ENCODE measurements around the gene CPSF6. TPM values are rescaled to one million over a fixed set of nuclear protein-coding genes. Genes with fewer than 3 reads are reported as not detected.

CPSF6 gene
- total and polyA plus RNA-seq, 2 experiments from 2014 or later, result 19.6 to 63.4 TPM

- Histone ChIP-seq H3K9ac (peak overlapping the region; percentile 36), H3K4me3 (peak overlapping the region; percentile 61), H3K4me1 (ENCODE audit: insufficient read depth) (peaks cover 11% of the 10 kb centered on the region), H3K27ac (no peak overlapping the region), H3F3A (ENCODE audit: insufficient read depth) (peaks cover 7% of the 10 kb centered on the region; the same call in 1 of the 2 replicates), H3K9me2 (ENCODE audit: insufficient read depth) (no peaks in the 10 kb centered on the region), H3K36me3 (ENCODE audit: low read depth) (no peaks in the 10 kb centered on the region), H3K79me2 (ENCODE audit: insufficient read depth) (no peaks in the 10 kb centered on the region), H4K20me1 (ENCODE audit: insufficient read depth) (no peaks in the 10 kb centered on the region), H3K9me3 (ENCODE audit: low read depth) (no peaks in the 10 kb centered on the region), H3K4me2 (ENCODE audit: unreplicated experiment) (peak overlapping the region; percentile 77), H3K27me3 (replicated peaks; ENCODE audit: insufficient read depth) (no peaks in the 10 kb centered on the region), H2AFZ (peak overlapping the region; percentile 48)
- TF ChIP-seq EZH2 (IDR thresholded peaks at IDR 0.05; ENCODE audit: insufficient read depth, poor library complexity, severe bottlenecking), result no peak
- TF ChIP-seq EZH2phosphoT487 (IDR thresholded peaks at IDR 0.05; ENCODE audit: insufficient read depth, low read depth), result no peak
- WGBS, 2 experiments (ENCODE audit: low coverage in 1 of 2, low lambda C conversion rate in 2 of 2, missing lambda C conversion rate in 2 of 2), result 6 to 7% methylated on average over 18 to 19 of the region's 19 CpGs
- DNase-seq, result peak; percentile 86
- in situ Hi-C loops (cut with MboI), result no loop called here
Measured at GRCh38 chr12:69284131-69284530, 44.8 kb downstream of the CPSF6 start.

GRCh38 chr12:69287556-69287955, 48.2 kb downstream of the CPSF6 start:
- Histone ChIP-seq H2AFZ (no peak overlapping the region), H3K4me3 (no peak overlapping the region), H3K36me3 (ENCODE audit: low read depth) (no peaks in the 10 kb centered on the region), H3K4me1 (ENCODE audit: insufficient read depth) (peaks cover 11% of the 10 kb centered on the region), H3K9me3 (ENCODE audit: low read depth) (no peaks in the 10 kb centered on the region), H3K9ac (no peak overlapping the region), H4K20me1 (ENCODE audit: insufficient read depth) (no peaks in the 10 kb centered on the region), H3K9me2 (ENCODE audit: insufficient read depth) (no peaks in the 10 kb centered on the region), H3K27ac (no peak overlapping the region), H3K79me2 (ENCODE audit: insufficient read depth) (no peaks in the 10 kb centered on the region), H3F3A (ENCODE audit: insufficient read depth) (peaks cover 7% of the 10 kb centered on the region; the same call in 1 of the 2 replicates), H3K27me3 (replicated peaks; ENCODE audit: insufficient read depth) (peaks cover 7% of the 10 kb centered on the region), H3K4me2 (ENCODE audit: unreplicated experiment) (no peak overlapping the region)
- in situ Hi-C loops (cut with MboI), result no loop called here
- no peak for DNase-seq
- 61 to 63% methylated on average over 3 of the region's 3 CpGs for WGBS, 2 experiments (ENCODE audit: low coverage in 1 of 2, low lambda C conversion rate in 2 of 2, missing lambda C conversion rate in 2 of 2)
- TF ChIP-seq EZH2 (IDR thresholded peaks at IDR 0.05; ENCODE audit: insufficient read depth, poor library complexity, severe bottlenecking) (no peak), EZH2phosphoT487 (IDR thresholded peaks at IDR 0.05; ENCODE audit: insufficient read depth, low read depth) (no peak)

- in situ Hi-C loops (cut with MboI), result no loop called here
- WGBS, 2 experiments (ENCODE audit: low coverage in 1 of 2, low lambda C conversion rate in 2 of 2, missing lambda C conversion rate in 2 of 2), result 19 to 23% methylated on average over 9 of the region's 9 CpGs
- no peak overlapping the region for H3K27ac ChIP-seq
Measured at GRCh38 chr12:69290545-69291277, 51.3 kb downstream of the CPSF6 start.

GRCh38 chr12:69291278-69291593, 51.9 kb downstream of the CPSF6 start:
- Histone ChIP-seq H3K4me3 (no peak overlapping the region), H3K9me3 (ENCODE audit: low read depth) (no peaks in the 10 kb centered on the region), H3K27ac (no peak overlapping the region), H3K27me3 (replicated peaks; ENCODE audit: insufficient read depth) (peaks cover 28% of the 10 kb centered on the region), H4K20me1 (ENCODE audit: insufficient read depth) (no peaks in the 10 kb centered on the region), H3K9me2 (ENCODE audit: insufficient read depth) (no peaks in the 10 kb centered on the region), H3K36me3 (ENCODE audit: low read depth) (no peaks in the 10 kb centered on the region), H3F3A (ENCODE audit: insufficient read depth) (no peaks in the 10 kb centered on the region), H3K4me2 (ENCODE audit: unreplicated experiment) (no peak overlapping the region), H3K79me2 (ENCODE audit: insufficient read depth) (no peaks in the 10 kb centered on the region), H3K4me1 (ENCODE audit: insufficient read depth) (no peaks in the 10 kb centered on the region), H2AFZ (no peak overlapping the region), H3K9ac (no peak overlapping the region)
- in situ Hi-C loops (cut with MboI), result no loop called here
- no peak for DNase-seq
- TF ChIP-seq EZH2phosphoT487 (IDR thresholded peaks at IDR 0.05; ENCODE audit: insufficient read depth, low read depth) (no peak), EZH2 (IDR thresholded peaks at IDR 0.05; ENCODE audit: insufficient read depth, poor library complexity, severe bottlenecking) (no peak)

More at GRCh38 chr12:69290545-69291277, 51.3 kb downstream of the CPSF6 start:
- TF ChIP-seq EZH2phosphoT487 (IDR thresholded peaks at IDR 0.05; ENCODE audit: insufficient read depth, low read depth), result no peak
- H3F3A ChIP-seq (ENCODE audit: insufficient read depth), result no peaks in the 10 kb centered on the region
- H3K79me2 ChIP-seq (ENCODE audit: insufficient read depth), result no peaks in the 10 kb centered on the region
- peaks cover 28% of the 10 kb centered on the region for H3K27me3 ChIP-seq (replicated peaks; ENCODE audit: insufficient read depth)
- no peaks in the 10 kb centered on the region for H3K9me3 ChIP-seq (ENCODE audit: low read depth)
- no peaks in the 10 kb centered on the region for H3K36me3 ChIP-seq (ENCODE audit: low read depth)
- H3K4me1 ChIP-seq (ENCODE audit: insufficient read depth), result no peaks in the 10 kb centered on the region
- no peak overlapping the region for H2AFZ ChIP-seq
- H4K20me1 ChIP-seq (ENCODE audit: insufficient read depth), result no peaks in the 10 kb centered on the region
- H3K4me2 ChIP-seq (ENCODE audit: unreplicated experiment), result no peak overlapping the region
- H3K9ac ChIP-seq, result no peak overlapping the region
- DNase-seq, result peak; percentile 72
- no peaks in the 10 kb centered on the region for H3K9me2 ChIP-seq (ENCODE audit: insufficient read depth)
- H3K4me3 ChIP-seq, result no peak overlapping the region

- WGBS, 2 experiments (ENCODE audit: low coverage in 1 of 2, low lambda C conversion rate in 2 of 2, missing lambda C conversion rate in 2 of 2), result 47 to 56% methylated on average over 1 of the region's 1 CpG
- Histone ChIP-seq H3K36me3 (ENCODE audit: low read depth) (no peaks in the 10 kb centered on the region), H3K79me2 (ENCODE audit: insufficient read depth) (no peaks in the 10 kb centered on the region), H3F3A (ENCODE audit: insufficient read depth) (no peaks in the 10 kb centered on the region), H3K4me1 (ENCODE audit: insufficient read depth) (no peaks in the 10 kb centered on the region), H3K9ac (no peak overlapping the region), H3K9me3 (ENCODE audit: low read depth) (no peaks in the 10 kb centered on the region), H4K20me1 (ENCODE audit: insufficient read depth) (no peaks in the 10 kb centered on the region), H3K27me3 (replicated peaks; ENCODE audit: insufficient read depth) (peaks cover 21% of the 10 kb centered on the region), H3K4me3 (no peak overlapping the region), H3K9me2 (ENCODE audit: insufficient read depth) (no peaks in the 10 kb centered on the region), H3K27ac (no peak overlapping the region), H3K4me2 (ENCODE audit: unreplicated experiment) (no peak overlapping the region), H2AFZ (no peak overlapping the region)
- in situ Hi-C loops (cut with MboI), result no loop called here
- TF ChIP-seq EZH2phosphoT487 (IDR thresholded peaks at IDR 0.05; ENCODE audit: insufficient read depth, low read depth), result no peak
- no peak for TF ChIP-seq EZH2 (IDR thresholded peaks at IDR 0.05; ENCODE audit: insufficient read depth, poor library complexity, severe bottlenecking)
- no peak for DNase-seq
Measured at GRCh38 chr12:69298133-69298532, 58.8 kb downstream of the CPSF6 start.
